Fibroblast of the aortic adventitia (primary cell): Measurements from ENCODE around the gene CTDP1. TPM values are rescaled to one million over a fixed set of nuclear protein-coding genes. Genes with fewer than 3 reads are reported as not detected.

ENCODE experiments used
- DNase-seq: peaks from one replicate; pipeline ENCODE4 v3.0.0-alpha.2; 2010; ENCODE audit warnings: low read depth
- H3K4me3 ChIP-seq: 2 replicates; pipeline ENCODE4 v1.5.1; 2011; ENCODE audit warnings: low read depth, mild to moderate bottlenecking, control low read depth, low read length, moderate library complexity
- CTCF ChIP-seq: IDR thresholded peaks from 2 replicates; pipeline ENCODE4 v1.5.1; 2011; ENCODE audit warnings: mild to moderate bottlenecking, low read length, control low read depth, inconsistent platforms; ENCODE audit not compliant: insufficient read depth
- total RNA-seq: library from RNA; depleted of rRNA; stranded (reverse); fragments of >200 nt; gene quantifications from 2 replicates; pipeline ENCODE4 v1.2.3, GENCODE V29; 2012; ENCODE audit warnings: low replicate concordance

Gene CTDP1
- total RNA-seq, 1 donor = 14.1 TPM

DNA sequence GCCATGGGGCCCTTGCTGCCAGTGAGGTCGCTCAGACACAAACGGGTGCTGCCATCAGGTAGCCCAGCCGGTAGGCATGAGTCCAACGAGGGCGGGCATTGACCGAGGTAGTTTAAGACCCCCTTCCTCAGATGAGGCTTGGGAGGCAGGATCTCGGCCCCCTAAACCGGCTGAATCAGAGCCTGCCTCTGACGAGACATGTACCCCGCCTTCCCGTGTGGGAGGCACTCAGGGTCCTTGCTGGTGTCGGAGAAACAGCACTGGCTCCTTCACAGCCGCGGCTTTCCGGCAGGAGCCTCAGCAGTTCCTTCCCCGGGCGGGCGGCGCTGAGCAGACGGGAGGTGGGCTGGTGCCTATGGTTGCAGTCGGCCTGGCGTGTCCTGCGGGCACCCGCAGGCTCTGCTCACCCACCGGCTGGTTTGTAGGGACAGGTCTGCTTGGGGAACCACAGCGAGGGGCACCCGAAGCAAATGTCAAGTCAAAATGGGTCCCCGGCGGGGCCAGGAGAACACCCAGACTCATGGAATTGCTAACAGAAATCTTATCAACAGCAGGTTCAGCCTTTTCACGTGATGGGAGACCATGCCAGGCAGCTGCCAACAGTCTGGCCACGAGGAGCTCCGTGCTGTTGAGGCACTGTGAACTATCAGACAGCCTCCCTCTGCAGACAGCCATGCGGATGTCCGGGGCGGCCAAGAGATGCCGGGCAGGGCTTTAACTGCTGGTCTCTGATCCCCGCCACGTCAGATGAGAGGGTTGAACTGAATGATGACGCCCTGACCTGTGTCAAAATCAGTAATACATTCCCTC lies 121.0 kb downstream of the CTDP1 start:
- no peak overlapping the region for H3K4me3 ChIP-seq
- DNase-seq = no peak
- no peak for TF ChIP-seq CTCF

DNA sequence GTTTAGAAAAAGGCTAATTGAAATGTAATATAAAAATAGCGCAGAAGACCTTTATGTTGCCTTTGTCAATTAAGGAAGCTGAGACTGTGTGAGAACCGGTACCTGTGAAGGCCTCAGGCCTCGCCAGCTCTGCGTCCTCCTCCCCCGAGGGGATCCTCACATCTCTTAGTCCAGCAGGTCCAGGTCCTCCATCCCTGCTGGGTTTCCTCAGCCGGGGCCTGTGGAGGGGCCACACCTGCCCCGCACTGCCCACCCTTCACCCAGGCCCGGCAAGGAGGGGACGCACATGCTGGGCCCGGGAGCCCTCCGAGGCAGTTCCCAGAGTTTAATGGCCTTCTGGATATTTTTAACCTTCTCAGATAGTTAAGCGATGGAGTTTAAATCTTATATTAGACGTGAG lies 121.6 kb downstream of the CTDP1 start:
- DNase-seq = no peak
- no peak for TF ChIP-seq CTCF
- no peak overlapping the region for H3K4me3 ChIP-seq

- H3K4me3 ChIP-seq = no peak overlapping the region
- no peak for TF ChIP-seq CTCF
- DNase-seq = no peak
Observed at GRCh38 chr18:79801641-79802040, 122.0 kb downstream of the CTDP1 start.

GRCh38 chr18:79802298-79802697 lies 122.7 kb downstream of the CTDP1 start:
- TF ChIP-seq CTCF = no peak
- no peak overlapping the region for H3K4me3 ChIP-seq
- no peak for DNase-seq

DNA sequence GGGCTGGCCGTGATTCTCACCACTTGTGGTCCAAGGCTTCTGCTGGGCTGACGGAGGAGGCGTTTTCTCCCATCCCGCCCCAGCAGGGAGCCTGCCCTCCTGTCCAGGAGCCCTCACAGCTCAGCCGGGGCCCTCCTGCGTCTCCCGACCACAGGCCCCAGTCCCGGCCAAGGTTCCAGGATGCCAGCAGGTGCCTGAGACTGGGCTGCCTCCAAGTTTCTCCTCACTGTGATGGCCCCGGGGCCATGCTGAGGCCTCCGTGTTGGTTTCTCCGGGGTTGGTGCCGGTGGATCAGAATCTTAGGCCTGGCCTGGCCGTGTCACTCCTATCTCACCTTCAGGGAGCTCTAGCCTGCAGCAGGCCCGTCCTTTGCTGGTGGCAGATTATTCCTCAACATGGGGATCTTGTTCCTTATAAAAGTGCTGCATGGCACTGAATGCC lies 124.0 kb downstream of the CTDP1 start:
- no peak for TF ChIP-seq CTCF
- DNase-seq = no peak
- H3K4me3 ChIP-seq = no peak overlapping the region

Other genes with a start within 250 kb of the CTDP1 start
- not detected in 2 replicates for gene KCNG2, start 118.1 kb downstream of the CTDP1 start, total RNA-seq